ENCODE measurements around the gene PPP1R12B.
"Not testable (repeated sequence)": the region's sequence is repeated elsewhere in the genome, so short reads cannot be mapped to it uniquely, and the experiment has no call there.

Gene PPP1R12B

GRCh38 chr1:202405928-202406327 lies 57.4 kb downstream of the PPP1R12B start:
- DNase-seq (ENCODE audit: low spot score), result no peak

- DNase-seq (ENCODE audit: low spot score), result not testable (repeated sequence)
Measured at GRCh38 chr1:202406896-202407295, 58.4 kb downstream of the PPP1R12B start.

GRCh38 chr1:202407378-202407777 lies 58.9 kb downstream of the PPP1R12B start:
- DNase-seq (ENCODE audit: low spot score), result not testable (repeated sequence)

GRCh38 chr1:202410251-202410650 lies 61.8 kb downstream of the PPP1R12B start:
- not testable (repeated sequence) for DNase-seq (ENCODE audit: low spot score)

- not testable (repeated sequence) for DNase-seq (ENCODE audit: low spot score)
Measured at GRCh38 chr1:202410854-202411357, 62.4 kb downstream of the PPP1R12B start.

GRCh38 chr1:202411422-202411821 lies 62.9 kb downstream of the PPP1R12B start:
- no peak for DNase-seq (ENCODE audit: low spot score)

- DNase-seq (ENCODE audit: low spot score), result not testable (repeated sequence)
Measured at GRCh38 chr1:202412421-202412820, 63.9 kb downstream of the PPP1R12B start.

GRCh38 chr1:202416641-202417040 lies 68.1 kb downstream of the PPP1R12B start:
- no peak for DNase-seq (ENCODE audit: low spot score)

- DNase-seq (ENCODE audit: low spot score), result not testable (repeated sequence)
Measured at GRCh38 chr1:202417141-202417540, 68.6 kb downstream of the PPP1R12B start.

- DNase-seq (ENCODE audit: low spot score), result not testable (repeated sequence)
Measured at GRCh38 chr1:202417762-202418201, 69.3 kb downstream of the PPP1R12B start.

GRCh38 chr1:202419731-202420130 lies 71.2 kb downstream of the PPP1R12B start:
- not testable (repeated sequence) for DNase-seq (ENCODE audit: low spot score)

- not testable (repeated sequence) for DNase-seq (ENCODE audit: low spot score)
Measured at GRCh38 chr1:202420422-202421094, 72.1 kb downstream of the PPP1R12B start.

- not testable (repeated sequence) for DNase-seq (ENCODE audit: low spot score)
Measured at GRCh38 chr1:202422709-202423108, 74.2 kb downstream of the PPP1R12B start.

- not testable (repeated sequence) for DNase-seq (ENCODE audit: low spot score)
Measured at GRCh38 chr1:202424260-202424659, 75.8 kb downstream of the PPP1R12B start.

- not testable (repeated sequence) for DNase-seq (ENCODE audit: low spot score)
Measured at GRCh38 chr1:202430111-202430510, 81.6 kb downstream of the PPP1R12B start.

GRCh38 chr1:202432338-202432737 lies 83.8 kb downstream of the PPP1R12B start:
- not testable (repeated sequence) for DNase-seq (ENCODE audit: low spot score)

- DNase-seq (ENCODE audit: low spot score), result no peak
Measured at GRCh38 chr1:202433155-202434043, 84.9 kb downstream of the PPP1R12B start.

- DNase-seq (ENCODE audit: low spot score), result no peak
Measured at GRCh38 chr1:202434059-202434458, 85.6 kb downstream of the PPP1R12B start.

- no peak for DNase-seq (ENCODE audit: low spot score)
Measured at GRCh38 chr1:202438393-202439174, 90.1 kb downstream of the PPP1R12B start.

- DNase-seq (ENCODE audit: low spot score), result no peak
Measured at GRCh38 chr1:202439308-202439707, 90.8 kb downstream of the PPP1R12B start.

GRCh38 chr1:202448140-202448539 lies 99.6 kb downstream of the PPP1R12B start:
- not testable (repeated sequence) for DNase-seq (ENCODE audit: low spot score)

- DNase-seq (ENCODE audit: low spot score), result not testable (repeated sequence)
Measured at GRCh38 chr1:202451641-202452040, 103.1 kb downstream of the PPP1R12B start.
